Dermis microvascular lymphatic vessel endothelial cell (primary cell): ENCODE data around the gene ASRGL1. TPM values are rescaled to one million over a fixed set of nuclear protein-coding genes. Genes with fewer than 3 reads are reported as not detected.

Experiments
- DNase-seq, 2 donors: peaks; one replicate each; pipeline versions ENCODE4 v3.0.0 to v3.0.0-alpha.2; 2010; ENCODE audit warnings: low read depth in 2 of 2
- total RNA-seq: library from RNA; depleted of rRNA; stranded (reverse); fragments of >200 nt; gene quantifications from 2 replicates; pipeline ENCODE4 v1.2.1, GENCODE V29; 2014

ASRGL1 gene
- total RNA-seq, 1 donor from 2014 or later = 9.6 TPM

DNA sequence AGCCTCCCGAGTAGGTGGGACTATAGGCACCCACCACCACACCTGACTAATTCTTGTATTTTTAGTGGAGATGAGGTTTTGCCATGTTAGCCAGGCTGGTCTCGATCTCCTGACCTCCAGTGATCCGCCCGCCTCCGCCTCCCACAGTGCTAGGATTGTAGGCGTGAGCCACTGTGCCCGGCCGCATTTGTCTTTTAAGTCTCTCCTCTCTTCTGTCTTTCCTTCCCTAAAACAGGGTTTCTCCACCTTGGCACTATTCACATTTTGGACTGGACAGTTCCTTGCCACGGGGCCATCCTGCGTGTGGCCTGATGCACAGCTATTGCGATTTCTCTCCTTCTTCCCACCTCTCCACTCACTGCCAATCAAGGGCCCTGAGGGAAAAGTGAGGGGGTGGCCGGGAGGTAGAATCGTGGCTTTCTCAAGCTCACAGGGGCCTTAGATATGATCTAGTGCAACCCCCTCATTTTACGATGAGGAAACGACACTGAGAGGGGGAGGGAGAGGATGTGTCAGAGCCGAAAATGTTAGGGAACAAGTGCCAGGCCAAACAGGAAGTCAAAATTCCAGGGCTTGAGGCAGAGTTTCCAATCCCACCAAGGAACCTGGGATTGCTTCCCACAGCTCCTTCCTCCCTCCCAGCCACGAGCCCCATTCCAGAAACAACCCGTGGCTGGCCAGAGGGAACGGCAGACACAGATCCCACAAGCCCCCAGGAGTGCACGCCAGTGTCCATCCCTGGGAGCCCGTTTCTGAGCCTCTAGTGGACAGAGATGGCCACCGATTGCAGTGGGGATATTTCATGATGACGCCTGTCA, 102.7 kb downstream of the ASRGL1 start:
- peak; percentile 47 to 54 for DNase-seq

Other genes starting within 250 kb of the ASRGL1 start
- gene INCENP, start 213.4 kb upstream of the ASRGL1 start, total RNA-seq = 17.7 and 25.9 TPM in 2 replicates
- not detected in 2 replicates for gene SCGB1D1, start 147.2 kb upstream of the ASRGL1 start, total RNA-seq
- not detected in 2 replicates for gene SCGB2A1, start 128.8 kb upstream of the ASRGL1 start, total RNA-seq
- not detected in 2 replicates for gene SCGB1D2, start 95.2 kb upstream of the ASRGL1 start, total RNA-seq
- not detected in 2 replicates for gene SCGB2A2, start 67.3 kb upstream of the ASRGL1 start, total RNA-seq
- not detected in 2 replicates for gene SCGB1D4, start 38.4 kb upstream of the ASRGL1 start, total RNA-seq
- gene SCGB1A1, start 81.6 kb downstream of the ASRGL1 start, total RNA-seq = not detected in 2 replicates
- 231 and 244 TPM in 2 replicates for gene AHNAK, start 209.4 kb downstream of the ASRGL1 start, total RNA-seq
- gene EEF1G, start 236.4 kb downstream of the ASRGL1 start, total RNA-seq = 1,142 and 1,515 TPM in 2 replicates